HG02623 (cell line): ENCODE results near the gene MOGAT1.
A peak's percentile ranks its signal among the peaks of the same experiment; 100 is the strongest.
"Not testable (repeated sequence)": the region's sequence is repeated elsewhere in the genome, so short reads cannot be mapped to it uniquely, and the experiment has no call there.

Experiments
- ATAC-seq: cut with Tn5 transposase; IDR thresholded peaks from one replicate; pipeline ENCODE4 v1.9.1; 2021; ENCODE audit warnings: moderate library complexity; ENCODE audit not compliant: unreplicated experiment

MOGAT1 gene

DNA sequence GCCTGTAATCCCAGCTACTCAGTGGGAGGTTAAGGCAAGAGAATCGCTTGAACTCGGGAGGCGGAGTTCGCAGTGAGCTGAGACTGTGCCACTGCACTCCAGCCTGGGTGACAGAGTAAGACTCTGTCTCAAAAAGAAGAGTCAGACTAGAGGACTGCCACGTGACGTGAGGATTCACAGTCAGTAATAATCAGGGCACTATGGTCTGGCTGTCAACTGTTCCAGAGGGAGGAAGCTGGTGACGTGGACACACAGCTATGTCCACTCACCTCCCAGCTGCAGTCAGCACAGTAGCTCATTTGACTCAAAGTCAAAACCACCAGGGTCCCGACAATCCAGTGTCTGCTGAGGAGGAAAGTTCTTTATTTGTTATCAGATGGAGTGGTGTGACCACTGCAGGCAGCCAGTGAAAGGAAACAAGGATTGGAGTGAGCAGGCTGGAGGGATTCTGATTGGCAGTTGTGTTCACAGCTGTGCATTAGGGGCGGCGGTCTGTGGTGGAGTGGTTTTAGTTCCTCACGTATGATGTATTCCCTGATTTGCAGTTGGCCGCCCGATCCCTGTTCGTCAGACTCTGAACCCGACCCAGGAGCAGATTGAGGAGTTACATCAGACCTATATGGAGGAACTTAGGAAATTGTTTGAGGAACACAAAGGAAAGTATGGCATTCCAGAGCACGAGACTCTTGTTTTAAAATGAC, 37.9 kb downstream of the MOGAT1 start:
- ATAC-seq, result peak; percentile 41

DNA sequence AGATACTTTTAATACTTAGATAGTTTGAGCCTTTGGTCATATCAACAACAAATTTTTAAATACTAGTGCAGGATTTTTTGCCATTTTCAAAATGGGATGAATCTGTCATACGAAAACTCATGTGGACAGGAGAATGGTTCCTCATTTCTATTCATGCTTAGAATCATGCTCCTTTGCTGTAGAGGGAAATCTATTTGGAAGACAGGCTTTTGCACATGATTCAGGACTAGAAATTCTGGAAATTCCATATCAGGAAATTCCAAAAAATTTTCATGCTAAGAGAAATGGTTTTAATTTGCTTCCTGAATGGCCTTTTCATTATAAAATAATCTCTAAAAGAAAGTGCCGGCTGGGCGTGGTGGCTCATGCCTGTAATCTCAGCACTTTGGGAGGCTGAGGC, 39.3 kb downstream of the MOGAT1 start:
- no peak for ATAC-seq

- ATAC-seq, result no peak
Observed at GRCh38 chr2:222711315-222711940, 40.0 kb downstream of the MOGAT1 start.

DNA sequence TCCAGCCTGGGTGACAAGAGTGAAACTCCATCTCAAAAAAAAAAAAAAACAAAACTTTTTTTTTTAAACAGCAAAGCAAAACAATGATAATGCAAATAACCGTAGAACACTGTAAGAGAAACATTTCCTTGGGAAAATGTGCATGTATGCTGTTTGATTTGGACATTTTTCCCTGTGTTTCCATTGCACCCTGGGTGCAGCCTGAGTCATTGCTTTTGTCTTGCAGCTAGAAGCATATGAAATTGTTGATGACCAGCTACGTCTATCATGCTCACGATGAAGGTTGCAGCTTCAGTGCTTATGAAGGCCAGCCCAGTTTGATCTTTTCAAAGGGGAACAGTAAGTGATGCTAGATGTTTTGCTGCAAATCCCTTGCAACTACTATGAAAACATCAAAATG, 41.5 kb downstream of the MOGAT1 start:
- no peak for ATAC-seq

DNA sequence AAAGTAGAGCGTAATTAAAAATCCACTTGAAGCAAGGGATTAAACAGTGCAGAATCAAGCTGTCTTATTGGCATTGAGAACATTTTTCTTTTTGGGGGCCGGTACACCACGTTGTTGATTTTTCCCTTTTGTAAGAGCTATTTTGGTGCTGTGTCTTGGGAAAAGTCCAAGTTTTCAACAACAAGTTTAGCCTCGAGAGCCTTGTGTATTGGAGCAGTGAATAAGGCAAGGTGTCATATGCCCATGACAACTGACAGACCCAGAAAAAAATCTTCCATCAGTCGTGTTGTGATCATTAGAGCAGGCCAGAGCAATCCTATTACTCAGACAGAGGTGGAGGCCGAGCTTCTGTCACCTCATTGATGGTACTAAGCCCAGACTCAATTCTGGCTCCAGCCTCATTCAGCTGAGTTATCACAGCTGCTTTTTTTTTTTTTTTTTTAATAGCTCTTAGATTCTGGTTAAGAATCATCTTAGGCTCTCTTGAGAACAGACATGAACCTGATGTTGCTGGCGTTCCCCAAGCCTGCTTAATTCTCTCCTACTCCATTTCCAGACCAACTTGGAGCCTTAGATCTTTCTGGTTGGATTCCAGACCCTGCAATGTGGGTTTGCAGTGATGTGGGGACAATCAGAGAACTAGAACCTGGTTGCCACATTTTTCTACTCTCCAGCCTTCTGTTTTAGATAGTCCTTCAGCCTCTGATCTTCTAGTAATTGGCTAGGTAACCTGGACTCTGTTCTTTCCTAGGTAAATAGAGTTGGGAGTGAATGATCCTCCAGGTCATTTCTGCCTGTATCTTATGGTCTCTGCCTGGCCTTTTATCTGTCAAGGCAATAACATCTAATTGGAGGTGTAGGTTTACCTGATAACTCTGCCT, 43.1 kb downstream of the MOGAT1 start:
- no peak for ATAC-seq

DNA sequence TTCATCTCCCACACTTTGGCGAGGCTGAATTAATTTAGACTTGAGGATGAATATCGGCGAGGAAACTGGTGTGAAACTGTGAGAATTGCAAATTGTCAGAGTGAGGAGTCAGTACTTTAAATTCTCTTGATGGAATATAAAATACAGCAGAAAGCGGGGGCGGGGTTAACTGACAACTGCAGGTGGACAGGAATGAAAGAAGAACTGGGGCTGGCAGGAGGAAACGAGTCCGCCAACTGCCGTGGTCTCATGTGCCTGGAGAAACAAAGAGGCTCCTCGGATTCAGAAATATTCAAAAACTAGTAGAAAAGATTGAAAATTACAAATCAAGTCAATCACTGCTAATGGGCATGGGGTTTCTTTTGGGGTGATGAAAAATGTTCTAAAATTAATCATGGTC, 44.3 kb downstream of the MOGAT1 start:
- no peak for ATAC-seq

DNA sequence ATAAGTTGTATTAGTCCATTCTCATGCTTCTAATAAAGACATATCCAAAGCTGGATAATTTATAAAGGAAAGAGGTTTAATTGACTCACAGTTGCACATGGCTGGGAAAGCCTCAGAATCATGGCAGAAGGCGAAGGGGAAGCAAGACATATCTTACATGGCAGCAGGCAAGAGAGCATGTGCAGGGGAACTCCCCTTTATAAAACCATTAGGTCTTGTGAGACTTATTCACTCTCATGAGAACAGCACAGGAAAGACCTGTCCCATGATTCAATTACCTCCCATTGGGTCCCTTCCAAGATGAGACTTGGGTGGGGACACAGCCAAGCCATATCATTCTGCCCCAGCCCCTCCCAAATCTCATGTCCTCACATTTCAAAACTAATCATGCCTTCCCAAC, 48.3 kb downstream of the MOGAT1 start:
- ATAC-seq, result not testable (repeated sequence)

DNA sequence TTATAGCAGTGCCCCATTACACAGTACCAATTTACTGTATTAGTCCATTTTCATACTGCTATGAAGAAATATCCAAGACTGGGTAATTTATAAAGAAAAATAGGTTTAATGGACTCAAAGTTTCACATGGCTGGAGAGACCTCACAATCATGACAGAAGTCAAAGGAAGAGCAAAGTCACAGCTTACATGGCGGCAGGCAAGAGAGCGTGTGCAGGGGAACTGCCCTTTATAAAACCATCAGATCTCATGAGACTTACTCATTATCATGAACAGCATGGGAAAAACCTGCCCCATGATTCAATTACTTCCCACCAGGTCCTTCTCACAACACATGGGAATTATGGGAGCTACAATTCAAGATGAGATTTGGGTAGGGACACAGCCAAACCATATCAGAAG, 50.1 kb downstream of the MOGAT1 start:
- ATAC-seq, result not testable (repeated sequence)

DNA sequence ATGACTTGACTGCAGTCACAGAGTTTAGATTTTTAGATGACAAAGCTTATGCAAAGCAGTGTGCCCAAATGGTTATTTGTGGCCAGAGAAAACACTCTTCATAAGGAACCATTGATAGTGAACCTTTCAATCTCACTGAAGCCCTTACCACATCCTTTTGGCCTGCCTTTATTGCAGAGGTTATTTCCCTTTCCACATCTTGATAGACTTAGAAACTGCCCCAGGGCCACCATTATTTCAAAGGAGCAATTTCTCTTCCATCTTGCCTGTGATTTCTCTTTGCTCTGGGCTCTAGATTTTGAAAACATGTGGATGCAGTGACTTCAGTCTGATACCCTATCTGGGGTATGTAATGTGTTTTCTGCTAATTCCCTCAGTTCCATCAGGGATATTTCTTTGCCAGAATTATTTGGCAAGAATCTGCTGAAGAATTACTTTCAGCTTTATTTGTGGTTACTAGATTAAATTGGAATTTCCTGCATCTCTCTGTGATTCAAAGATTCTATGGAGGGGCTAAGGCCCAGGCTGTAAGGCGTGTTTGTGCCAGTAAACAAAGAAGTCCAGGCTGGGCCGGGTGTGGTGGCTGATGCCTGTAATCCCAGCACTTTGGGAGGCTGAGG, 51.0 kb downstream of the MOGAT1 start:
- peak; percentile 97 for ATAC-seq

DNA sequence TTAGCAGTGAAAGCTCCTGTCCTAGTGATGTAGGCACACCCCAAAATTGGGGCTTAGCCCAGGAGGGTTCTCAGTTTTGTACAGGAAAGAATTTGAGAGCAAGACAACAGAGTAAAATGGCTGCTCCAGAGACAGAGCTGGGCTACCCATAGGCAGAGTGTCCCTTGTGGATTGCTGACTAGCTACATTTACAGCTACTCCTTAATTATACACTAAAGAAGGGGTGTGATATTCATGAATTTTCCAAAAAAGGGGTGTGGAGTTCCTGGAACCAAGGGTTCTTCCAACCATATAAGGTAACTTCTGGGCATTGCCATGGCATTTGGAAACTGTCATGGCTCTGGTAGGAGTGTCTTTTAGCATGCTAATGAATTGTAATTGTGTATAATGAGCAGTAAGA, 52.8 kb downstream of the MOGAT1 start:
- ATAC-seq, result no peak

- ATAC-seq, result no peak
Observed at GRCh38 chr2:222728621-222729020, 57.2 kb downstream of the MOGAT1 start.

- ATAC-seq, result peak; percentile 62
Observed at GRCh38 chr2:222730366-222730999, 59.0 kb downstream of the MOGAT1 start.

- no peak for ATAC-seq
Observed at GRCh38 chr2:222731201-222731621, 59.8 kb downstream of the MOGAT1 start.

GRCh38 chr2:222732489-222733178, 61.2 kb downstream of the MOGAT1 start:
- ATAC-seq, result no peak

DNA sequence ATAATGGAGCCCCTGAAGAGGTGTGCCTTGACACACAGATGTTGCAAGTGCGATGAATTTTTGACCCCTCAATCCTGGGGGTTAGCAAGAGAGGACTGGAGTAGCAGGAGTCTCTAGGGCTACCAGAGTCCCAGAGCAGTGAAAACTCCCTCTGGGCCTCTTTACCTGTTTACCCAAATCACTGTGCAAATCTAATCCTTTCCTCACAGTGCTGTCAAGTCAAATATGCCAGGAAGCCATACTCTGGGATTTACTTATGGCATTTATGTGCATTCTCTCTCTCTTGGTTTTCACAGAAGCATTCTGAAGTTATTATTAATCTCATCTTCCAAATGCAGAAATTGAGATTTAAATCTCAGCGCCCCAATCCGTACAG, 62.0 kb downstream of the MOGAT1 start:
- ATAC-seq, result no peak

DNA sequence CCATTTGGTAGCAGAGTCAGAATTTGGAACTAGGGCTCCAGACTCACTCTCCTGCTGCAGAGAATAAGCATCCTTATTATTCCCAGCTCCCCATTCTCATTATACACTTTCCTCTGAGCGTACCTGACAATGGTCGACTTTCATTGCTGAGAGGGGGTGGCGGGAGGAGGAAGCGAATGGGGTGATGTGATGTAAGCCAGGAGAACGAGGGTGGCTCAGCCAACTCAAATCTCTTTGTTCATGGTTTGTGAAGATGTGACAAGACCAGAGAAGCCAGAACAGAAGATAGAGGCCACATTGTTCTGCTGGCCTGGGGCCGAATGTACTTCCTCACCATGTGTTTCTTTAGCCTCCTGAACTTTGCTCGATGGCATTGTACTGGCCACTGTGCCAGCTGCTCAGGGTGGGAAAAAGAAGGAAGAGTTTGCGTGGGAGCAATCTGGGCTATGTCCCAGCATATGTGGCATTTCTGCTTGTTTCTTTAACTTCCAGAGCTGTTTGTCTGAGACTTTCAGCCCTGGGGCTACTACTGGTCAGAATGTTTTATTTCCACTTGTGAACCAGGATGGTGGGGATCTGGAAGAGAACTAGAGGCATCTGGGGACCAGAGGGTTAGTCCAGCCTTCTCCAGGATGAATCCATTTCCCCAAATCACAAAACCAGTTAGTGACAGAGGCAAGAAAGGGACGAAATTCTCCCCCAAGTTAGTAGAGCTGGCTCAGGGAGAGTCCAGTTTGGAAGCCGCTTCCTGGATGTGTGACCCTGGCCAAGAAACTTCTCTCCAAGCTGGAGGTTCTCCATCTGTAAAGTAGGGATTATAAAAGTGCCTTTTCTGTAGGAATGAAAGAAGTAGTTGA, 62.6 kb downstream of the MOGAT1 start:
- ATAC-seq, result no peak

GRCh38 chr2:222734703-222735014, 63.2 kb downstream of the MOGAT1 start:
- ATAC-seq, result peak; percentile 75

DNA sequence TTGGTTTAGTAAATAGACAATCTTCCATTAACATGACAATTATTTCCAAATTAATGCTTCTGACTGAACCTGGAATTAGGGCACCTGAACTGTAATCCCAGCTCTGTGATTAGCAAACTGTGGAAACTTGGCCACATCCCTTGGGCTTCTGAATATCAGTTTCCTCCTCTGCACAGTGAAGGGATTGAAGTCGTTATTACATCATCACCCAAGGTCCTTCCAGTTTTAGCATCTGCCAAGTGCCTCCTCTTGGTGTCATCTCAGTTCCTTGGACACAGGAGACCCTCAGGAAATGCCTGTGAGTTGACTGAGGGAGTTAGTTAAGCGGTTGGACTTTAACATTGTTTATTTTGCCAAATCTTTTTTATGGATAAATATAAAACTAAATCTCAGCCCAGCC, 64.8 kb downstream of the MOGAT1 start:
- ATAC-seq, result no peak

- no peak for ATAC-seq
Observed at GRCh38 chr2:222736924-222737323, 65.5 kb downstream of the MOGAT1 start.

GRCh38 chr2:222738312-222738711, 66.9 kb downstream of the MOGAT1 start:
- no peak for ATAC-seq
